UCSD-AML1 (cell line): Measurements from ENCODE around the gene NOTUM.
A peak's percentile ranks its signal among the peaks of the same experiment; 100 is the strongest.

ENCODE experiments used
- DNase-seq: peaks from one replicate; lab custom pipeline; 2025; ENCODE audit not compliant: unreplicated experiment; lab: John Stamatoyannopoulos, UW

The NOTUM gene

DNA sequence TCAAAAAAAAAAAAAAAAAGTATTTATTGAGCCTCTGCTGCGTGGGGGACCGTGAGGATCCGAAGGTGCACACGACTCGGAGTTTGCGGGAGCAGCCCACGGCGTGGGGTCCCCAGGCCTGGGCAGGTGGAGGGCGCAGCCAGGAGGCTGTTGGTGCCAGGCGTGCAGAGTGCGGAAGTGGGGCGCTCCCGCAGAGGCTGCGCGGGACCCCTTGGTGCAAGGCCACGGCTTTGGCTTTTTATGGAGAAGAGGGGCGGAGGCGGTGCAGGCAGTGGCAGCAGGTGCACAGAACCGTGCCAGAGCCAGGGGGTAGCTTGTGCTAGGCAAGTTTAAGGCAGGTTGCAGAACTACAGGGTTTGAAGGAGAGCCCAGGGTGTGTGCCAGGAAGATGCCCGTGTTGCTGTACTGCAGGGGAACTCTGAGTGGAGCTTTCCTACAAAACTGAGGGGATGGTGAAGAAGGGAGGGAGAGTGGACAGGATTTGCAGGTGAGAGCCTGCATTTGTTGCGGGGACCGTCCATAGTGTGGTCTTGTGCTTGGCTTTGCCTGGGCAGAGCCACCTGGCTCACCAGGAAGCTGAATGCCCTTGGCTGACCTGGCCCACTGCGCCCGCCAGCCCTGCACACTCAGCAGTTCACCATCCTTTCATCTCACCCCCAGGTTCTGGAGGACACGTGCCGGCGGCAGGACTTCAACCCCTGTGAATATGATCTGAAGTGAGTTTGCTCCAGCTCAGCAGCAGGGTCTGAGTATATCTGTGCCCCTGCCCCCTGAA is 17.7 kb upstream of the NOTUM start:
- DNase-seq = no peak

DNA sequence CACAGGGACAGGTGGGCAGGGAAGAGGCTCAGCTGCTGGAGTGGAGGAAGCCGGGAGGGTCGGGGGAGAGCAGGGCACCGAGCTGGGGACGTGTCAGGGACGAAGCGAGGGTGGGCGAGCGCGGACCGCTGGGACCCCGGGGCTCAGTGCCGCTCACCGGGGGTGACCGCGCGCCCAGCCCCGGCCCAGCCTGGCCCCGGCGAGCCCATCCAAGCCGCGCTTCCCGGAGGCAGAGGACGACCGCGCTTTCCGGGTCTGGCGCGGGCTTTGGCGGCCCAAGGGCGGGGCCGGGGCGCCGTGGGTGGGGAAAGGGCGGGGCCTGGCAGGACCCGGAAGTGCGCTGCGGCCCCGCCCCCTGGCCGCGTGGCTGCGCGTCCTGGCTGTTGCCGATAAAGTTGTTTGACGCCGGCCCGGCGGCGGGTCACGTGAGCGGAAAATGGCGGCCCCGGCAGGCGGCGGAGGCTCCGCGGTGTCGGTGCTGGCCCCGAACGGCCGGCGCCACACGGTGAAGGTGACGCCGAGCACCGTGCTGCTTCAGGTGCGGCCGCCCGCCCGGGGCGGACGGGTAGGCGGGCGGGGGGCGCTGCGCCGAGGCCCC is 16.3 kb upstream of the NOTUM start, which contains the start of gene ASPSCR1:
TSS of gene ASPSCR1 (plus strand) at position 419 of the 598 bp plus-strand sequence. CDS start at position 437, 18 bp downstream.
- DNase-seq = peak; percentile 93

GRCh38 chr17:81976332-81977210 is 15.6 kb upstream of the NOTUM start:
- DNase-seq = peak; percentile 49

GRCh38 chr17:81973432-81973831 is 12.4 kb upstream of the NOTUM start:
- no peak for DNase-seq

GRCh38 chr17:81968850-81969812 is 8.1 kb upstream of the NOTUM start:
- no peak for DNase-seq

DNA sequence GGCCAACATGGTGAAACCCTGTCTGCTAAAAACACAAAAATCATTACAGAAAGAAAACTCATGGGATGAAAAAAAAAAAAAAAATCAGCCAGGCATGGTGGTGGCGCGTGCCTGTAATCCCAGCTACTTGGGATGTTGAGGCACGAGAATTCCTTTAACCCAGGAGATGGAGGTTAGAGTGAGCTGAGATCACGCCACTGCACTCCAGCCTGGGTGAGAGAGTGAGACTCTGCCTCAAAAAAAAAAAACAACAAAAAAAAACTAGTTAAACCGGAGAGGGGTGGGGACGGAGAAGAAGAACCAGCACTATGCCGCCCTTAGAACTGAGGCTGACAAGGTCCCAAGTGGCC is 7.4 kb upstream of the NOTUM start:
- DNase-seq = no peak

DNA sequence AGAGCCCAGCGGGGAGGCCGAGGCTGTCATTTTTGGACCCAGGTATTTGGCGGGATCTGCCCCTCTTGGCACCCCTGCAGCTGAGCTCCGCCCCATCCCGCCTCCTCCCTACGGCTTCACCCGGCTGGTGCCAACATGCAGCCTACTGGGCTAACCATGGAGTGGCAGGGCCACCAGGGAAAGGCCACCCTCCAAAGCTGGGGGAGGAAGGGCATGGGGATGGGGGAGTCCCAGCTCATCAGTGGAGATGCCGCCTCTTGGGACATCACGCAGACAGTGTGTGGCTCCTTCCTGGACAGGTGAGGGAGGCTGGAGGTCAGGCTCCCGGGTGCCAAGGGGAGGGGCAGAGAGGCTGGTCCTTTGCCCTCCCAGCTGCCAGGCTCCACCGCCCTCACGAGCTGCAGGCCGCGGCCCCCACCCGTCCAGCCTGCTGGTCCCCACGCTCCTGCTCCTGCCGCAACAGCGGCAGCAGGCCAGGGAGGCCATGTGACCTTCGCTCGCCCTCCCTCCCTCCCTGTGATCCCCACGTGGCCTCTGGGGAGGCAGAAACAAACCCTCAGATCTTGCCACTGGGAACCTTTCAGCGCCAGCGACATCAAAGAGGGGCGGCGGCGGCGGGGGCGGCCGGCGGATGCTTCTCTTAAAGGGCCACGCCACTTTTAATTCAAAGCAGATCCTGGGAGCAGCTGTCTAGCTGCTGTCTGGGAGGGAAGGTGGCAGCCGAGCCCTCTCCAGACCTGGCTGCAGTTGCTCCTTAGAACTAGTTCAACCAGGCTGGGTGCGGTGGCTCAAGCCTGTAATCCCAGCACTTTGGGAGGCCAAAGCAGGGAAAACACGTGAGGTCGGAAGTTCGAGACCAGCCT is 6.8 kb upstream of the NOTUM start:
- no peak for DNase-seq

GRCh38 chr17:81967244-81967532 is 6.2 kb upstream of the NOTUM start:
- no peak for DNase-seq

- no peak for DNase-seq
Observed at GRCh38 chr17:81966343-81967243, 5.6 kb upstream of the NOTUM start.

GRCh38 chr17:81964081-81964849 is 3.3 kb upstream of the NOTUM start:
- DNase-seq = no peak

DNA sequence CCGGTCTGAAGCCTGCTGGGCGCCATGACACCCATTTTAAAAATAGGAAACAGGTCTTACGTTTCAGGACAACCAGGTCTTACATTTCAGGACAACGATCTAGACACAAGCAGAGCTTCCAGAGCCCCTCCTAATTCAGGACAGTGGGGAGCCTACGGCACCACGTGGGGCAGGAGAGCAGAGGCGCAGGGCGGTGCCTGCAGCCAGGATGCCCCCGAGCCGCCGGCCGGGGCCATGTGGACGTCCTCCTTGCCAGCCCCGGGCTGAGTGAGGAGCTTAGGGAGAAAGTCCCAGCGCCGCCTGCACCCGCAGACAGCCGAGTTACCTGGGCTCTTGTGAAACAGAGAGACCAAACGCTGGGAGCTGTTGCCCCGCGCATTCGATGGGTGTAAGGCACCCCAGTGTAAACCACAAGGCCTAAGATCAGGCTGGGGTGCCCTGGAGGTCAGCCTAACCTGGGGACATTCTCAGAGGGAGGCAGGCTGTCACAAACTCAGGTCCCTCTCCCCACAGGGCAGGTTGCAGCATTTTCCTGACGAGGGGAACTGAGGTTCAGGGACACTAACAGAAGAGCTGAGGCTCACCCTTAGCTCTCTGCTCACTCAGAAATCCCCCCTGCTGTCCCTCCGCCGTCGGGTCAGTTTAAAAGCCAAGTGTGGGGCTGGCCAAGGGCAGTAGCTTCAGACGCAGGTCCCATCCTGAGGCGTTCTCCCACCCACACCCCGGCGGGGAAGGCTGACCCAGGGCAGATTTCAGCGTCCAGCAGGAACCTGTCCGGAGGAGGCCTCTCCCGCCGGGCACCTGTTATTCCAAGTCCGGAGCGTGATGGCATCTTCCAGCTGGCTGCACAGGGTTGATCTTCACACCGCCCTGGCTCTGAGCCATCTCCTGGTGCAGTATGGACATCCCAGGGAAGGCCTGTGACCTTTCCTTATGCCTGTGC is 1.8 kb upstream of the NOTUM start:
- no peak for DNase-seq

GRCh38 chr17:81961521-81962498 is 823 bp upstream of the NOTUM start:
- DNase-seq = no peak

- DNase-seq = no peak
Observed at GRCh38 chr17:81960130-81960958, 643 bp downstream of the NOTUM start.

DNA sequence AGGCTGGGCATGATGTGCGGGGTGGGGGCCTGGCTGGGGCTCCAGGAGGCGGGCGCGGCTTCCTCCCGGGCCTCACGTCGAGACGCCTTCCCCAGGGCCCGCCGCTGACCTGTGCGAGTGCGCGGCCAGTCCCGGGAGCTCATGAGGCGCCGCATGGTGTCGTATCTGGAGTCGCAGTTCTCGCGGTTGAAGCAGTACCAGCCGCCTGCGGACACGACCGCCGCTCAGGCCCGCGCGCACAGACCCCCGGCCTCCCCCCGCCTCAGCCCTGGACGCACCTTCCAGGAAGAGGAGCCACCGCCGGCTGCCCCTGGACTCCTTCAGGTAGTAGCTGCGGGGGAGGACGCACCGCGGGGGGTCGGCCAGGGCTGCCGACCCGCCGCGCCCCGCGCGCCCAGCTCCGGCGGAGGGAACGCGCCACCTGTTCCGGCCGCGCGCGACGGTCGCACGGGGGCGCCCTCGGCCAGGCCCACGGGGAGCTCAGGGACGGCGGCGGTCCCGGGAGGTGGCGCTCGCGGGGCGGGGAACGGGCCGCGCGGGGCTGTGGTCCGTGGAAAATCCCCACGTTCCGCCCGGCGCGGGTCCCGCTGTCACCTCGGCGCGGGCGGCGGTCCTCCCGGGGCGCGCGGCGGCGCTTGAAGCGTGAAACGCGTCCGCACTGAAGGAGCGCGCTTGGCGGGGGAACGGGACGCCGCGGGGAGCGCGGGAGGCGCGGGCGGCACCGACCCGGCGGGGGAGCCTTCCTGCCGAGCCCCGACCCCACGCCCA is 1.4 kb downstream of the NOTUM start:
- DNase-seq = peak; percentile 77
